Caco-2 (cell line): ENCODE results near the gene DNAH8. TPM values are rescaled to one million over a fixed set of nuclear protein-coding genes. Genes with fewer than 3 reads are reported as not detected.
A peak's percentile ranks its signal among the peaks of the same experiment; 100 is the strongest.

ENCODE experiments used
- BruUV-seq: library from RNA; stranded (reverse); fragments of 400-500 nt; replicated peaks from 2 replicates; lab custom pipeline; 2021; lab: Mats Ljungman, UMichigan
- CTCF ChIA-PET: fragments of 300-600 bp; sonication (Branson Sonifier 250); formaldehyde crosslinking; loops from one replicate; lab custom pipeline; 2022; ENCODE audit warnings: antibody characterized with exemption; lab: Charles Lee
- POLR2A ChIA-PET: fragments of 300-600 bp; sonication (Branson Sonifier 250); formaldehyde crosslinking; loops from one replicate; lab custom pipeline; 2022; ENCODE audit warnings: antibody characterized with exemption; lab: Charles Lee
- DNase-seq, 2 experiments: peaks; one replicate each; pipeline versions ENCODE4 v3.0.0 to v3.0.0-alpha.2; 2020 to 2022
- H3K27me3 ChIP-seq: replicated peaks from 2 replicates; pipeline ENCODE4 v1.6.0; 2011; ENCODE audit warnings: low read length; ENCODE audit not compliant: control insufficient read depth, insufficient read depth
- H3K36me3 ChIP-seq: 2 replicates; pipeline ENCODE4 v1.5.1; 2011; ENCODE audit warnings: low read length; ENCODE audit not compliant: control insufficient read depth, insufficient read depth
- H3K4me1 ChIP-seq: fragments of 250-450 bp; sonication (Bioruptor Pico); 2 replicates; pipeline ENCODE4 v1.5.1; 2020; ENCODE audit warnings: mild to moderate bottlenecking
- H3K4me3 ChIP-seq: 2 replicates; pipeline ENCODE4 v1.5.1; 2011; ENCODE audit warnings: low read depth, mild to moderate bottlenecking, control low read depth, low read length
- H3K9me3 ChIP-seq: fragments of 250-450 bp; sonication (Bioruptor Pico); 2 replicates; pipeline ENCODE4 v1.5.1; 2020; ENCODE audit warnings: mild to moderate bottlenecking, moderate library complexity
- H3K27ac Mint-ChIP-seq: one replicate; pipeline ENCODE4 v1.8.0; 2022; ENCODE audit warnings: mixed read lengths; ENCODE audit not compliant: unreplicated experiment
- H3K27me3 Mint-ChIP-seq: one replicate; pipeline ENCODE4 v1.8.0; 2022; ENCODE audit warnings: mixed read lengths; ENCODE audit not compliant: insufficient read depth, unreplicated experiment
- H3K36me3 Mint-ChIP-seq: one replicate; pipeline ENCODE4 v1.8.0; 2022; ENCODE audit warnings: mild to moderate bottlenecking, mixed read lengths; ENCODE audit not compliant: insufficient read depth, unreplicated experiment
- H3K4me1 Mint-ChIP-seq: one replicate; pipeline ENCODE4 v1.8.0; 2022; ENCODE audit warnings: low read depth, mixed read lengths; ENCODE audit not compliant: unreplicated experiment
- H3K4me3 Mint-ChIP-seq: one replicate; pipeline ENCODE4 v1.8.0; 2022; ENCODE audit warnings: mild to moderate bottlenecking, moderate library complexity, mixed read lengths; ENCODE audit not compliant: unreplicated experiment
- H3K9me3 Mint-ChIP-seq: one replicate; pipeline ENCODE4 v1.8.0; 2022; ENCODE audit warnings: mixed read lengths; ENCODE audit not compliant: unreplicated experiment
- CTCF ChIP-seq, 2 experiments: fragments of 200-600 bp in 1 of 2; IDR thresholded peaks; 1 replicate in 1 of 2; 2 replicates in 1 of 2; pipeline versions ENCODE4 v1.5.1 to v1.8.0; 2011 to 2022; ENCODE audit warnings: antibody characterized with exemption in 1 of 2, control low read depth in 1 of 2, inconsistent platforms in 1 of 2, low read depth in 1 of 2, low read length in 1 of 2, mild to moderate bottlenecking in 1 of 2, moderate library complexity in 1 of 2; ENCODE audit not compliant: insufficient read depth in 1 of 2, severe bottlenecking in 1 of 2, unreplicated experiment in 1 of 2
- intact Hi-C: fragments of 100-400 bp; cut with micrococcal nuclease; formaldehyde crosslinking; loops from one replicate; pipeline ENCODE4 v1.10.0; 2022; ENCODE audit not compliant: unreplicated experiment
- total RNA-seq: library from RNA; stranded (reverse); gene quantifications from 2 replicates; pipeline ENCODE4 v1.2.3, GENCODE V29; 2022

The DNAH8 gene
- total RNA-seq, 1 experiment from 2014 or later: not detected

DNA sequence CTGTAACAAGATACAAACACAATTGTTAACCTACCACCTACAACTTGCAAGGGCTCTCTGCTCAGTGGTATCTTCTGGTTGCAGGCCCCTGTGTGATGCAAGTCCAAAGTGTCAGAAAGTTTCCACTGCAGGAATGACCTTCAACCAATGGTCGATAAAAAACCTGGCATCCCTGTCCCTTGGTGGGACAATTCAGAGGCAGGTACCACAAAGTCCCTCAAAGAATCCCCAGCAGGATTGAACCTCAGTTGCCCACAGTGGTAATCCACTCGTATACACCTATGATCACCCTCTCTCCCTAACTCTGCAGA is 28.1 kb upstream of the DNAH8 start:
- no peaks in the 10 kb centered on the region for H3K9me3 ChIP-seq
- Mint-ChIP-seq H3K27ac (no peak overlapping the region), H3K36me3 (peaks cover 11% of the 10 kb centered on the region), H3K27me3 (no peaks in the 10 kb centered on the region), H3K4me1 (peaks cover 13% of the 10 kb centered on the region), H3K4me3 (no peak overlapping the region), H3K9me3 (no peaks in the 10 kb centered on the region)
- no peak overlapping the region for H3K4me3 ChIP-seq
- H3K27me3 ChIP-seq: no peaks in the 10 kb centered on the region
- no peak for DNase-seq
- H3K4me1 ChIP-seq: no peaks in the 10 kb centered on the region
- ChIA-PET CTCF (no interaction called here), POLR2A (no interaction called here)
- TF ChIP-seq CTCF (IDR thresholded peaks at IDR 0.05; ENCODE audit: insufficient read depth in 1 of 2, low read depth in 1 of 2, low read length in 1 of 2, severe bottlenecking in 1 of 2, unreplicated experiment in 1 of 2): no peak
- H3K36me3 ChIP-seq: peaks cover 3% of the 10 kb centered on the region
- intact Hi-C loops: no loop called here
- BruUV-seq: no TSS peak

DNA sequence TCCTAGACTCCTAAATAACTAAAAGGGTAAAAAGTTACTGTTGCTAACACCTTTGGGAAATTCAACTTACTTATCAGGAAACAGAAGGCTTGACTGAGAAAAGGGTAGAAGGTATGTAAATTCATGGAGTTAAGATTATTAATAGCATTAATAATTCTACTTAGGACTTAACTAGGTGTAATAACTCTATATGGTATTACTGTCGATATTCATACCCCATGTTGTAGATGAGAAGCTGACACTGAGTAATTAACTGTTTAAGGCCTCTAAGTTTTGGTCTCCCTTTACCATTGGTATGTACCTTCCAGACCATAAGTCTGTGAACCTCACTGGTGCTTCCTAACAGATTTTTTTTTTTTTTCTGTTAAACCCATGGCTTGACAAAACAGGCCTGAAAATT is 27.6 kb upstream of the DNAH8 start:
- Mint-ChIP-seq H3K36me3 (peaks cover 10% of the 10 kb centered on the region), H3K9me3 (no peaks in the 10 kb centered on the region), H3K27me3 (no peaks in the 10 kb centered on the region), H3K27ac (no peak overlapping the region), H3K4me3 (no peak overlapping the region), H3K4me1 (peaks cover 13% of the 10 kb centered on the region)
- intact Hi-C loops: no loop called here
- no peak for DNase-seq
- Histone ChIP-seq H3K9me3 (no peaks in the 10 kb centered on the region), H3K4me1 (no peaks in the 10 kb centered on the region), H3K27me3 (no peaks in the 10 kb centered on the region), H3K36me3 (peaks cover 3% of the 10 kb centered on the region), H3K4me3 (no peak overlapping the region)
- BruUV-seq: no TSS peak
- ChIA-PET CTCF (no interaction called here), POLR2A (interaction anchor here (0.6 kb wide), 1 partner anchor 21 kb away, joined by 3 read pairs; no protein-coding TSS in a partner anchor)
- TF ChIP-seq CTCF (IDR thresholded peaks at IDR 0.05; ENCODE audit: insufficient read depth in 1 of 2, low read depth in 1 of 2, low read length in 1 of 2, severe bottlenecking in 1 of 2, unreplicated experiment in 1 of 2): no peak

GRCh38 chr6:38688579-38689087 is 26.5 kb upstream of the DNAH8 start:
- Histone ChIP-seq H3K9me3 (no peaks in the 10 kb centered on the region), H3K27me3 (no peaks in the 10 kb centered on the region), H3K4me1 (no peaks in the 10 kb centered on the region), H3K4me3 (no peak overlapping the region), H3K36me3 (peaks cover 3% of the 10 kb centered on the region)
- peaks cover 13% of the 10 kb centered on the region for H3K4me1 Mint-ChIP-seq
- CTCF ChIA-PET: no interaction called here
- POLR2A ChIA-PET: interaction anchor here (0.7 kb wide), 1 partner anchor 15 kb away, joined by 17 read pairs; no protein-coding TSS in a partner anchor
- no TSS peak for BruUV-seq
- H3K27ac Mint-ChIP-seq: no peak overlapping the region
- H3K9me3 Mint-ChIP-seq: no peaks in the 10 kb centered on the region
- H3K27me3 Mint-ChIP-seq: no peaks in the 10 kb centered on the region
- no peak overlapping the region for H3K4me3 Mint-ChIP-seq
- no peak for TF ChIP-seq CTCF (IDR thresholded peaks at IDR 0.05; ENCODE audit: insufficient read depth in 1 of 2, low read depth in 1 of 2, low read length in 1 of 2, severe bottlenecking in 1 of 2, unreplicated experiment in 1 of 2)
- DNase-seq: peak in 1 of 2 experiments; percentile 30
- intact Hi-C loops: no loop called here
- peaks cover 6% of the 10 kb centered on the region for H3K36me3 Mint-ChIP-seq
